ENCODE measurements around the gene OR2L8. TPM values are rescaled to one million over a fixed set of nuclear protein-coding genes. Genes with fewer than 3 reads are reported as not detected.

OR2L8 gene, protein sequence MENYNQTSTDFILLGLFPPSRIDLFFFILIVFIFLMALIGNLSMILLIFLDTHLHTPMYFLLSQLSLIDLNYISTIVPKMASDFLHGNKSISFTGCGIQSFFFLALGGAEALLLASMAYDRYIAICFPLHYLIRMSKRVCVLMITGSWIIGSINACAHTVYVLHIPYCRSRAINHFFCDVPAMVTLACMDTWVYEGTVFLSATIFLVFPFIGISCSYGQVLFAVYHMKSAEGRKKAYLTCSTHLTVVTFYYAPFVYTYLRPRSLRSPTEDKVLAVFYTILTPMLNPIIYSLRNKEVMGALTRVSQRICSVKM
- not detected for total RNA-seq

DNA sequence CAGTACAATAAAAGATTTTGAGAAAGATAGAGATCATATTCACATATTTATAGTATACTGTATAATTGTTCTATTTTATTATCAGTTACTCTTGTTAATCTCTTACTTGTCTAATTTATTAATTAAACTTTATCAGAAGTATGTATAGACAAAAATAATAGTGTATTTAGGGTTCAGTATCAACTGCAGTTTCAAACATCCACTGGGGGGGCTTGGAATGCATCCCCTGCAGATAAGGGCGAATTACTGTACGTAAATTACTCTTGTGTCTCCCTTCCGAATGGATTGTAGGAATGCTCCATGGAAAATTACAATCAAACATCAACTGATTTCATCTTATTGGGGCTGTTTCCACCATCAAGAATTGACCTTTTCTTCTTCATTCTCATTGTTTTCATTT, at the start of gene OR2L8:
Gene OR2L8 (plus strand): TSS at position 301 of the 400 bp plus-strand sequence. CDS start 0 bp downstream, at position 301.
- Histone ChIP-seq H3K4me3 (no peak within 1 kb of the TSS), H3K27me3 (no peaks in the 10 kb centered on the region), H3K9me3 (no peaks in the 10 kb centered on the region), H3K27ac (no peak within 1 kb of the TSS), H3K36me3 (no peaks in the 10 kb centered on the region), H3K4me1 (no peaks in the 10 kb centered on the region)
- 79 to 86% methylated on average over 3 of the region's 3 CpGs for WGBS, 2 donors (ENCODE audit: low coverage in 1 of 2)
- TF ChIP-seq POLR2AphosphoS5 (IDR thresholded peaks at IDR 0.05), result no peak
- no peak for TF ChIP-seq POLR2A (IDR thresholded peaks at IDR 0.05)
- TF ChIP-seq, protein P1, sequence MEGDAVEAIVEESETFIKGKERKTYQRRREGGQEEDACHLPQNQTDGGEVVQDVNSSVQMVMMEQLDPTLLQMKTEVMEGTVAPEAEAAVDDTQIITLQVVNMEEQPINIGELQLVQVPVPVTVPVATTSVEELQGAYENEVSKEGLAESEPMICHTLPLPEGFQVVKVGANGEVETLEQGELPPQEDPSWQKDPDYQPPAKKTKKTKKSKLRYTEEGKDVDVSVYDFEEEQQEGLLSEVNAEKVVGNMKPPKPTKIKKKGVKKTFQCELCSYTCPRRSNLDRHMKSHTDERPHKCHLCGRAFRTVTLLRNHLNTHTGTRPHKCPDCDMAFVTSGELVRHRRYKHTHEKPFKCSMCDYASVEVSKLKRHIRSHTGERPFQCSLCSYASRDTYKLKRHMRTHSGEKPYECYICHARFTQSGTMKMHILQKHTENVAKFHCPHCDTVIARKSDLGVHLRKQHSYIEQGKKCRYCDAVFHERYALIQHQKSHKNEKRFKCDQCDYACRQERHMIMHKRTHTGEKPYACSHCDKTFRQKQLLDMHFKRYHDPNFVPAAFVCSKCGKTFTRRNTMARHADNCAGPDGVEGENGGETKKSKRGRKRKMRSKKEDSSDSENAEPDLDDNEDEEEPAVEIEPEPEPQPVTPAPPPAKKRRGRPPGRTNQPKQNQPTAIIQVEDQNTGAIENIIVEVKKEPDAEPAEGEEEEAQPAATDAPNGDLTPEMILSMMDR (IDR thresholded peaks at IDR 0.05), result no peak
- no peak for TF ChIP-seq EP300 (IDR thresholded peaks at IDR 0.05; ENCODE audit: low read depth)
- intact Hi-C loops (cut with DNase I; ENCODE audit: low total_unique reads), result no loop called here
- DNase-seq, result no peak
- in situ Hi-C loops (cut with MboI; ENCODE audit: low pct_ligation_motif_present in 1 of 4, low pct_unique_long_range_greater_than_20kb in 1 of 4, low sequenced_read_pairs in 3 of 4), result no loop called here

DNA sequence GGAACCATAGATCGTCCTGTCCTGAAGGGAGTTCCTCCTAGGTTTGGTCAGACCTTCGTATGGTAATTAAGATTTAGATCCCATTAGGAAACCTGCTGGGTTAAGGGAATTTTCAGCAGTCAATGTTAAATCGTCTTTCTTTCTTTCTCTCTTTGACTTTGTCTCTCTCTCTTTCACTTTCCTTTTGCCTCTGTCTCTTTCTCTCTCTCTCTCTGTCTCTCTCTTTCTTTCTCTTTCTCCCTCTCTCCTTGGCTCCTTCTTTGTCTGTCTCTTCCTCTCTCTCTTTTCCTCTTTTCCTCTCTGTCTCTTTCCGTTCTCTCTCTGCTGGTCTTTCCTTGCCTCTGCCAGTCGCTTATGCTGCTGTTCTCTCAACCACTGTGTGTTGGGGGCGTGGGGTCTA, 44.5 kb upstream of the OR2L8 start:
- Histone ChIP-seq H3K4me1 (peaks cover 0 to 3% (median 0%) of the 10 kb centered on the region in 4 donors), H3K27me3 (no peaks in the 10 kb centered on the region), H3K36me3 (no peaks in the 10 kb centered on the region), H3K9me3 (no peaks in the 10 kb centered on the region), H3K27ac (no peak overlapping the region), H3K4me3 (no peak overlapping the region)
- TF ChIP-seq POLR2A (IDR thresholded peaks at IDR 0.05) (no peak), EP300 (IDR thresholded peaks at IDR 0.05; ENCODE audit: low read depth) (no peak), POLR2AphosphoS5 (IDR thresholded peaks at IDR 0.05) (no peak)
- TF ChIP-seq, protein P1 (IDR thresholded peaks at IDR 0.05), result no peak
- in situ Hi-C loops (cut with MboI; ENCODE audit: low pct_ligation_motif_present in 1 of 4, low pct_unique_long_range_greater_than_20kb in 1 of 4, low sequenced_read_pairs in 3 of 4) (no loop called here), intact Hi-C loops (cut with DNase I; ENCODE audit: low total_unique reads) (no loop called here)
- DNase-seq, result no peak
- 62 to 85% methylated on average over 3 to 6 of the region's 6 CpGs for WGBS, 2 donors (ENCODE audit: low coverage in 1 of 2)

DNA sequence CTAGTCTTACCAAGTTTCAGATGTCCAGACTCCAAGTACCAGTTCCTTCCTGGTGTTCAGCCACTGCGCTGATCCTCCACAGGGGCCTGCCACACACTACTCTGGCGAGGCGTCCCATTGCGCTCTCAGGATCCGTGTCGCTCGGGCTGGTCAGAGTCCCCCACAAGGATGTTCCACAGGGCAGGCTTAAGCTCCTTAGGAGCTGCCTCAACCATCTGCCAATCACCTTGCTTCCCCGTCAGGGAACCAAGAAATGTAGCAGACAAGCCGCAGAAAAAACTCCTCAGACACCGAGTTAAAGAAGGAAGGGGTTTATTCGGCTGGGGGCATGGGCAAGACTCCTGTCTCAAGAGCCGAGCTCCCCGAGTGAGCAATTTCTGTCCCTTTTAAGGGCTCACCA, 43.5 kb upstream of the OR2L8 start:
- H3K9me3 ChIP-seq, result no peaks in the 10 kb centered on the region
- no peak for DNase-seq
- TF ChIP-seq POLR2AphosphoS5 (IDR thresholded peaks at IDR 0.05) (no peak), EP300 (IDR thresholded peaks at IDR 0.05; ENCODE audit: low read depth) (no peak), POLR2A (IDR thresholded peaks at IDR 0.05) (no peak)
- TF ChIP-seq, protein P1 (IDR thresholded peaks at IDR 0.05), result no peak
- H3K4me3 ChIP-seq, result no peak overlapping the region
- H3K4me1 ChIP-seq, result peaks cover 0 to 3% (median 0%) of the 10 kb centered on the region in 4 donors
- H3K36me3 ChIP-seq, result no peaks in the 10 kb centered on the region
- intact Hi-C loops (cut with DNase I; ENCODE audit: low total_unique reads) (no loop called here), in situ Hi-C loops (cut with MboI; ENCODE audit: low pct_ligation_motif_present in 1 of 4, low pct_unique_long_range_greater_than_20kb in 1 of 4, low sequenced_read_pairs in 3 of 4) (no loop called here)
- WGBS, 2 donors (ENCODE audit: low coverage in 1 of 2), result 99% methylated on average over 13 of the region's 13 CpGs; no CpG with 5 or more reads in 1 of the 2 donors
- no peaks in the 10 kb centered on the region for H3K27me3 ChIP-seq
- H3K27ac ChIP-seq, result no peak overlapping the region

DNA sequence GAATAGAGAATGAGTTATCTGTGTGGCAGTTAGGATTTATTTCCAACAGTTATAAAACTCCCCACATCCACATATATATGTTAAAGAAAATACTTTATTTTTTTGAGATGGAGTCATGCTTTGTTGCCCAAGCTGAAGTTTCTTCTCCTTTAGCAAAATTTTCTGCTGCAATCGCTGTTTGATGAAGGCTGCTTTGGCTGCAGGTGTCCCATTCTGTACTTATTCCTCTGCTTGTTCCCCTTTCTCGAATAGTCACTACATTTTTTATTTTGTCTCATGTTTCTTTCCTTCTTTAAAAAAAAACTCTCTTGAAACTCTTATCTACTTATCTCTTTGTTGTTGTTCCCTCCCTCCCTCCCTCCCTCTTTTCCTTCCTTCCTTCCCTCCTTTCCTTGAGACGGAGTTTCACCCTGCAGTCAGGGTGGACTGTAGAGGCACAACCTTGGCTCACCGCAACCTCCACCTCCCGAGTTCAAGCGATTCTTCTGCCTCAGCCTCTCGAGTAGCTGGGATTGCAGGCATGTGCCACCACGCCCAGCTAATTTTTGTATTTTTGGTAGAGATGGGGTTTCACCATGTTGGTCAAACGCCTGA, 42.7 kb upstream of the OR2L8 start:
- no peak for DNase-seq
- no peaks in the 10 kb centered on the region for H3K9me3 ChIP-seq
- in situ Hi-C loops (cut with MboI; ENCODE audit: low pct_ligation_motif_present in 1 of 4, low pct_unique_long_range_greater_than_20kb in 1 of 4, low sequenced_read_pairs in 3 of 4), result no loop called here
- intact Hi-C loops (cut with DNase I; ENCODE audit: low total_unique reads), result no loop called here
- peak overlapping the region in 1 of 4 donors; percentile 35 for H3K4me3 ChIP-seq
- 32 to 68% methylated on average over 3 to 9 of the region's 9 CpGs for WGBS, 2 donors (ENCODE audit: low coverage in 1 of 2)
- peaks cover 0 to 3% (median 0%) of the 10 kb centered on the region in 4 donors for H3K4me1 ChIP-seq
- no peaks in the 10 kb centered on the region for H3K27me3 ChIP-seq
- no peak for TF ChIP-seq POLR2AphosphoS5 (IDR thresholded peaks at IDR 0.05)
- H3K36me3 ChIP-seq, result no peaks in the 10 kb centered on the region
- no peak overlapping the region for H3K27ac ChIP-seq

All from transverse colon (tissue), 4 donors.